ENCODE results near the gene TBC1D16.

GRCh38 chr17:80082403-80083135 lies 46.9 kb upstream of the TBC1D16 start:
- TF ChIP-seq CTCF (conservative IDR thresholded peaks at IDR 0.05): peak; percentile 92
- TF ChIP-seq ZFX (IDR thresholded peaks at IDR 0.05): no peak

All from C4-2B (cell line).